ENCODE measurements around the gene C9orf85. TPM values are rescaled to one million over a fixed set of nuclear protein-coding genes. Genes with fewer than 3 reads are reported as not detected.
"Not testable (repeated sequence)": the region's sequence is repeated elsewhere in the genome, so short reads cannot be mapped to it uniquely, and the experiment has no call there.

Gene C9orf85
- polyA plus RNA-seq, 2 of the 4 experiments (the other 2 are of a cell fraction) = 15.9 to 24.6 TPM

DNA sequence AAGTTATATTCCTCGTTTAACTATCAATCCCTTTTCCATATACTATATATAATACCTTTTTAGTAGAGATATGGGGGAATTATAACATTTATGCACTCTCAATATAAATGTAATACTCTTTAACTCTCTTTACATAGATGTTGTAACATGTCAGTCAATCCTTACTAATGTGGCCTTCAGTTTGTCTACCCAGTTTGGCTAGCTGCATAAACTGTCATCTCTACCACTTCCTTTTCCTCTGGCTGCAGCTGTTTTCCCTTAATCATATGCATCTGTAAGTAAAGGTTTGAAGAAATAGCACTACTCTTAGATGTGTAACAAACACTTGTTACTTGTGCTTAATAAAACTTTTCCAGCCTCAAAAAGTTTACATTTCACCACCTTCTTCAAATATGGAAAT lies 13.9 kb upstream of the C9orf85 start:
- Histone ChIP-seq H3K4me1 (no peaks in the 10 kb centered on the region; the same call in 2 of the 3 replicates), H3K4me2 (no peak overlapping the region), H3K27ac (no peak overlapping the region), H3K9me3 (no peaks in the 10 kb centered on the region), H3K4me3 (no peak overlapping the region)
- no peak for TF ChIP-seq CHD4 (IDR thresholded peaks at IDR 0.05; ENCODE audit: borderline replicate concordance)
- TF ChIP-seq BHLHE40 (IDR thresholded peaks at IDR 0.05; ENCODE audit: low read depth, low read length) = no peak
- TF ChIP-seq RARB (CRISPR knock-in tag; IDR thresholded peaks at IDR 0.05) = no peak
- no peak for TF ChIP-seq NFE2L2 (conservative IDR thresholded peaks at IDR 0.05; ENCODE audit: low read length)
- no peak for TF ChIP-seq RFX5 (IDR thresholded peaks at IDR 0.05)
- WGBS (ENCODE audit: missing lambda C conversion rate) = 97% methylated on average over 1 of the region's 1 CpG
- POLR2A ChIA-PET = interaction anchor here (1.1 kb wide), 1 partner anchor 13 kb away, joined by 3 read pairs; the partner anchor contains the start of genes ABHD17B and C9orf85
- CTCF ChIA-PET = interaction anchor here (1.7 kb wide), 1 partner anchor 78 kb away, joined by 3 read pairs; no protein-coding TSS in a partner anchor
- DNase-seq (ENCODE audit: low read depth in 1 of 2, low spot score in 1 of 2) (no peak), FAIRE-seq (no peak), ATAC-seq (no peak)

DNA sequence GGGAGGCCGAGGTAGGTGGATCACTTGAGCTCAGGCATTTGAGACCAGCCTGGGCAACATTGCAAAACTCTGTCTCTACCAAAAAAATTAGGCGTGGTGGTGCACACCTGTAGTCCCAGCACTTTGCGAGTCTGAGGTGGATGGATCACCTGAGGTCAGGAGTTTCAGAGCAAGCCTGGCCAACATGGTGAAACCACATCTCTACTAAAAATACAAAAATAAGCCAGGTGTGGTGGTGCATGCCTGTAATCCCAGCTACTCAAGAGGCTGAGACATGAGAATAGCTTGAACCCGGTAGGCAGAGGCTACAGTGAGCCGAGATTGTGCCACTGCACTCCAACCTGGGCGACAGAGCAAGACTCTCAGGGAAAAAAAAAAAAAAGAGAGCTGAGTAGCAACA lies 12.7 kb upstream of the C9orf85 start:
- ATAC-seq; H3K4me3 ChIP-seq; POLR2A ChIA-PET; H3K9me3 ChIP-seq; FAIRE-seq; H3K4me2 ChIP-seq; DNase-seq (ENCODE audit: low read depth in 1 of 2, low spot score in 1 of 2); H3K4me1 ChIP-seq; H3K27ac ChIP-seq: not testable (repeated sequence)
- 90% methylated on average over 6 of the region's 6 CpGs for WGBS (ENCODE audit: missing lambda C conversion rate)
- CTCF ChIA-PET = interaction anchor here (0.7 kb wide), 1 partner anchor 12 kb away, joined by 3 read pairs; the partner anchor contains the start of genes ABHD17B and C9orf85

DNA sequence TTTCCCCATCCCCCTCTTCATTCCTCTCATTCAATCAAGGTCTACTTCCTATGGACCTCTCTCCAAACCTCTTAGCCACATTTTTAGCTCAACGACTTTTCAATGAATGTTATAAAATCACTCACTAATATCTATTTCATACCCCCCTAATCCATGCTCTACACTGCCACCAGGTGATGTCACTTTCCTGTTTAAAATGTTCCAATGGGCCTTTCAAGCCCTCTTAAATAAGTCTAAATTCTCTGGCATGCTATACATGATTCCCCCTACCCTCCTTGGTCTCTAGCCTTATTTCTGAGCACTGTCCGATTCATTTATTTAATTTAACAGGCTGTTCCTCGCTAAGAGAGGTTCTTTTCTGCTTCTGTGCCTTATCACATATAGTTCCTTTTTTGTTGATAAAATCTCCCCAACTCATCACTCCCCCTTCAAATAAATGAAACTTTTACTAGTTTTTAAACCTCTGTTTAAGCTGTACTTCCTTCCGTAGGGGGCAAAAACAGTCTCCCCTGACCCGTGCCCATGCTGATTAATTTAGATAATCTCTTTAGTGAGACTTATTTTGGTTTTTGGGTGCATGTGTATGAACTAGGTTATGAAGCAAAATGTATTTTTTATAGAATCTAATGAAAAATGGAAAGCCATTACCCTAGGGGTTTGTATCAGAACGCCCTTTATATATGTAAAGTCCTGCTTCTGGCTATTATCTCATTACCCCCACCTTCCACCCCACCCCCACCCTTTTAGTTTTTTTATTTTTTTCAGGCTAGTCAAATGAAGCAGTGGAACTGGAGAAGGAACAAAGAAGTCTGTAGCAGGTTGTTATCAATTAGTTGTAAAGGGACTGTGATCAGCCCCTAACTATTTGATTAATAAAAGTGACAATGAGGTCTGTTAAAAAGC lies 9.5 kb upstream of the C9orf85 start:
- ATAC-seq (no peak), DNase-seq (ENCODE audit: low read depth in 1 of 2, low spot score in 1 of 2) (no peak), FAIRE-seq (no peak)
- H3K27ac ChIP-seq = no peak overlapping the region
- peaks cover 3% of the 10 kb centered on the region; the same call in 1 of the 3 replicates for H3K4me1 ChIP-seq
- no peaks in the 10 kb centered on the region for H3K9me3 ChIP-seq
- POLR2A ChIA-PET = interaction anchor here (1.4 kb wide), 1 partner anchor 9 kb away, joined by 3 read pairs; the partner anchor contains the start of genes ABHD17B and C9orf85
- CTCF ChIA-PET = interaction anchor here (0.5 to 1.1 kb wide), 2 partner anchors 10 to 65 kb away, joined by 3 to 5 read pairs; no protein-coding TSS in a partner anchor
- no peak overlapping the region for H3K4me2 ChIP-seq
- no peak overlapping the region for H3K4me3 ChIP-seq
- TF ChIP-seq ZNF302 (CRISPR knock-in tag; IDR thresholded peaks at IDR 0.05) = no peak
- TF ChIP-seq CBX8 (IDR thresholded peaks at IDR 0.05) = no peak
- TF ChIP-seq JUNB (IDR thresholded peaks at IDR 0.05) = no peak
- no peak for TF ChIP-seq RFX5 (IDR thresholded peaks at IDR 0.05)
- no peak for TF ChIP-seq NPAS2 (CRISPR knock-in tag; IDR thresholded peaks at IDR 0.05; ENCODE audit: borderline replicate concordance)
- no peak for TF ChIP-seq FOSL2 (IDR thresholded peaks at IDR 0.05)
- TF ChIP-seq FOSL2 (CRISPR knock-in tag; IDR thresholded peaks at IDR 0.05) = no peak
- 74% methylated on average over 6 of the region's 6 CpGs for WGBS (ENCODE audit: missing lambda C conversion rate)

DNA sequence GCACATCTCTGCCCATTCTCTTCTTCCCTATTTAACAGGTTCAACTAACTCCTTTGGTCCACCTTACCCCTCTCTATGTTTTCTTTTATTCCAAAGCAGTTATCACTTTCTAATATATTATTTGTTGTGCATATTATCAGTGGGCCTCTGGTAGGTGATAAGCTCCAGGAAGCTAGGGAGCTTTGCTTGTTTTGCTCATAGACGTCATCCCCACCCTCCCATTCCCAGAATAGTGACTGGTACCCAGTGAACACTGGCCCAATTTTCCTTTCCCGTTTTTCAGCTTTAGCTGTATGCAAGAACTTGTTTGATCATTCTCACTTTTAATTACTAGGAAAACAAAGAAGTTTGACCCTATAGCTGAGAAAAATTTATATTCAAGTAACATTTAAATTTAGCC lies 7.4 kb upstream of the C9orf85 start:
- Histone ChIP-seq H3K4me1 (peaks cover 17% of the 10 kb centered on the region; the same call in 2 of the 3 replicates), H3K9me3 (no peaks in the 10 kb centered on the region), H3K27ac (no peak overlapping the region), H3K4me3 (no peak overlapping the region), H3K4me2 (no peak overlapping the region)
- DNase-seq (ENCODE audit: low read depth in 1 of 2, low spot score in 1 of 2) = no peak
- peak; percentile 51 for FAIRE-seq
- WGBS (ENCODE audit: missing lambda C conversion rate) = 75% methylated on average over 2 of the region's 2 CpGs
- no peak for ATAC-seq
- no peak for TF ChIP-seq SMC3 (IDR thresholded peaks at IDR 0.05)
- TF ChIP-seq HOXA7 (CRISPR knock-in tag; IDR thresholded peaks at IDR 0.05) = no peak
- no peak for TF ChIP-seq FOSB (CRISPR knock-in tag; IDR thresholded peaks at IDR 0.05)
- TF ChIP-seq CHD2 (IDR thresholded peaks at IDR 0.05; ENCODE audit: low read length, partially characterized antibody) = no peak
- no peak for TF ChIP-seq MAFK (IDR thresholded peaks at IDR 0.05; ENCODE audit: partially characterized antibody)
- CTCF ChIA-PET = interaction anchor here (0.7 kb wide), 1 partner anchor 85 kb away, joined by 3 read pairs; no protein-coding TSS in a partner anchor
- POLR2A ChIA-PET = no interaction called here

DNA sequence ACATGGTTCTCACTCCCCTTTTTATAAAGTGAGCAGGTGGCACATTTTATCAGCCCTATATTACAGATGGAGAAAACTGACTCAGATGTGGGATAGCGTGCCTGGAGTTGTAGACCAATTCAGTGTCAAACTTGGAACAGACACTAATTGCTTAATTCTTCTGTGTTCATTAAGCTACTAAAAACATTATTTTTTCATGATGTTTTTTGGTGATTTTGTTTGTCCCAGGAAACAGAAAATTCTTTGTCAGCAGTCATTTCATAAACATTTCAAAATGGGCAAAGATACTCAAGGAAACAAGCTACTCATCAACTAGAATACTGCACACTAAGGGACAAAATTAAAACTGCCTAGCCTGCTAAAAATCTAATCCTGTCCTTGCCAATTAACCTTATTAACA lies 2.6 kb upstream of the C9orf85 start:
- ChIA-PET CTCF (interaction anchor here (0.6 kb wide), 1 partner anchor 804 kb away, joined by 4 read pairs; no protein-coding TSS in a partner anchor), POLR2A (no interaction called here)
- H3K4me2 ChIP-seq = peak overlapping the region; percentile 89
- FAIRE-seq = no peak
- peak overlapping the region; percentile 89 for H3K4me3 ChIP-seq
- TF ChIP-seq CHD4 (IDR thresholded peaks at IDR 0.05; ENCODE audit: borderline replicate concordance) (no peak), HOXB5 (CRISPR knock-in tag; IDR thresholded peaks at IDR 0.05) (no peak), EP300 (IDR thresholded peaks at IDR 0.05) (no peak)
- TF ChIP-seq, protein P1, sequence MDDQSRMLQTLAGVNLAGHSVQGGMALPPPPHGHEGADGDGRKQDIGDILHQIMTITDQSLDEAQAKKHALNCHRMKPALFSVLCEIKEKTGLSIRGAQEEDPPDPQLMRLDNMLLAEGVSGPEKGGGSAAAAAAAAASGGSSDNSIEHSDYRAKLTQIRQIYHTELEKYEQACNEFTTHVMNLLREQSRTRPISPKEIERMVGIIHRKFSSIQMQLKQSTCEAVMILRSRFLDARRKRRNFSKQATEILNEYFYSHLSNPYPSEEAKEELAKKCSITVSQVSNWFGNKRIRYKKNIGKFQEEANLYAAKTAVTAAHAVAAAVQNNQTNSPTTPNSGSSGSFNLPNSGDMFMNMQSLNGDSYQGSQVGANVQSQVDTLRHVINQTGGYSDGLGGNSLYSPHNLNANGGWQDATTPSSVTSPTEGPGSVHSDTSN (IDR thresholded peaks at IDR 0.05) = no peak
- TF ChIP-seq, protein P2, sequence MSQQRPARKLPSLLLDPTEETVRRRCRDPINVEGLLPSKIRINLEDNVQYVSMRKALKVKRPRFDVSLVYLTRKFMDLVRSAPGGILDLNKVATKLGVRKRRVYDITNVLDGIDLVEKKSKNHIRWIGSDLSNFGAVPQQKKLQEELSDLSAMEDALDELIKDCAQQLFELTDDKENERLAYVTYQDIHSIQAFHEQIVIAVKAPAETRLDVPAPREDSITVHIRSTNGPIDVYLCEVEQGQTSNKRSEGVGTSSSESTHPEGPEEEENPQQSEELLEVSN (IDR thresholded peaks at IDR 0.05; ENCODE audit: borderline replicate concordance, low read depth) = no peak
- 84% methylated on average over 1 of the region's 1 CpG for WGBS (ENCODE audit: missing lambda C conversion rate)
- no peak for DNase-seq (ENCODE audit: low read depth in 1 of 2, low spot score in 1 of 2)
- H3K27ac ChIP-seq = no peak overlapping the region
- no peak for ATAC-seq
- no peaks in the 10 kb centered on the region for H3K9me3 ChIP-seq
- peaks cover 31% of the 10 kb centered on the region; the same call in 2 of the 3 replicates for H3K4me1 ChIP-seq
